ENCODE measurements around the gene MAP4K5.

The MAP4K5 gene

GRCh38 chr14:50532502-50533240 lies at the start of gene MAP4K5:
MAP4K5 (minus strand) TSS chr14:50532569; CDS start chr14:50532049, 520 bp downstream.
- TF ChIP-seq CTCF (IDR thresholded peaks at IDR 0.05; ENCODE audit: low read depth, low read length): peak; percentile 65
- peak; percentile 60 for TF ChIP-seq POLR2A (IDR thresholded peaks at IDR 0.05; ENCODE audit: extremely low read depth, insufficient read length)
- peak; percentile 88 for TF ChIP-seq MYC (IDR thresholded peaks at IDR 0.05; ENCODE audit: low read depth, low read length)
- peak; percentile 87 for TF ChIP-seq MAX (IDR thresholded peaks at IDR 0.05; ENCODE audit: low read depth, low read length)

DNA sequence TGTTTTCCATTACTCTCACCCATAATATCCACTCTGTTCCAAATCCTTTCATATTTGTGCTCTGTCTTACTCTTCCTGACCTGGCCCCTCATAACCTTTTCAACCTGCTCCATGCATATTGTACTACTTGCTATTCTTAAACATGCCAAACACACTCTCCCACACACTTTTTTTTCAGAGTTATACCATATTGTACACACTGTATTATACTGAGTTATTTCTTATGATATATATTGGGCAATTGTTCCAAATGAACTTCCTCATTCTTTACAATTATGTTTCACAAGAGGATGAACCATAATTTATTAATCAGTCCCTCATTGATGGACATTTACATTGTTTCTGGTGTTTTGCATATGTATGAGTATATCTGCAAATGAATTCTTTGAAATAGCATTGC lies 46.1 kb upstream of the MAP4K5 start:
- no peak for TF ChIP-seq POLR2A (IDR thresholded peaks at IDR 0.05; ENCODE audit: extremely low read depth, insufficient read length)
- TF ChIP-seq CTCF (IDR thresholded peaks at IDR 0.05; ENCODE audit: low read depth, low read length): no peak
- TF ChIP-seq MYC (IDR thresholded peaks at IDR 0.05; ENCODE audit: low read depth, low read length): no peak
- no peak for TF ChIP-seq MAX (IDR thresholded peaks at IDR 0.05; ENCODE audit: low read depth, low read length)
- DNase-seq (ENCODE audit: low read depth): peak; percentile 30
- H3K4me3 ChIP-seq (ENCODE audit: low read depth, low read length): no peak overlapping the region

More at GRCh38 chr14:50532502-50533240, at the start of gene MAP4K5:
- peak; percentile 95 for DNase-seq (ENCODE audit: low read depth)
- peak within 1 kb of the TSS; percentile 81 for H3K4me3 ChIP-seq (ENCODE audit: low read depth, low read length)

DNA sequence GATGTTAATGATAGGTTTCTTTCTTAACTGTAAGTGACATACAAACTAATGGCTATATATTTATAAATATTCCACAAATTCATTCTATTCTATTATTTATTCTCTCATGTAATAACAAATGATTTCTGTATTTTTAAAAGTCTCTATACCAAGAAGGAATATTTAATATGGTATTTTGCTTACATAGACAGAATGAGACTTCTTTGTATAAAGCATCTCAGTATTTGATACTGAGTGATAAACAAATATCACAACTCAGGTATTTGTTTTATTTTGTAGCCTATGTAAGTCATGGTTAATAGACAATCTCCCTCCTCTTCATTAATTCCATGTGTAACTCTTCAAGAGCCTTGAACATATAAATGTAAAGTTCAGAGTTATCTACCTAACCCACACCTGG lies 45.6 kb upstream of the MAP4K5 start:
- H3K4me3 ChIP-seq (ENCODE audit: low read depth, low read length): no peak overlapping the region
- TF ChIP-seq CTCF (IDR thresholded peaks at IDR 0.05; ENCODE audit: low read depth, low read length) (no peak), POLR2A (IDR thresholded peaks at IDR 0.05; ENCODE audit: extremely low read depth, insufficient read length) (no peak), MYC (IDR thresholded peaks at IDR 0.05; ENCODE audit: low read depth, low read length) (no peak), MAX (IDR thresholded peaks at IDR 0.05; ENCODE audit: low read depth, low read length) (no peak)
- DNase-seq (ENCODE audit: low read depth): no peak

DNA sequence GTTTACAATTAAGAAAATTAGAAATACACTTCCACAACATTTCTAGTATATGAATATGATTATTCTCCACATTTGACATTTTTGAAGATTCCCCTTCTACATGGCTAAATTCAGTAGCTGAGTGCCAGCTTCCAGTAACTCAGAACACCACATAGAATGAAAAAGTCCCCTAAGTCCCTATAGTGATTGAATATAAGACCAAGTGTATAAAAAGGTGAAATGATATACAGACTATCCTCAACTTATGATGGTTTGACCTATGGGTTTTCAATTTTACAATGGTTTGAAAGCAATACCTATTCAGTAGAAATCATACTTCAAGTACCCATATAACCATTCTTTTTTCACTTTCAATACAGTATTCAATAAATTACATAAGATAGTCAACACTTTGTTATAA lies 43.4 kb upstream of the MAP4K5 start:
- no peak for TF ChIP-seq CTCF (IDR thresholded peaks at IDR 0.05; ENCODE audit: low read depth, low read length)
- H3K4me3 ChIP-seq (ENCODE audit: low read depth, low read length): no peak overlapping the region
- DNase-seq (ENCODE audit: low read depth): no peak

- DNase-seq (ENCODE audit: low read depth): no peak
- TF ChIP-seq CTCF (IDR thresholded peaks at IDR 0.05; ENCODE audit: low read depth, low read length): no peak
- TF ChIP-seq POLR2A (IDR thresholded peaks at IDR 0.05; ENCODE audit: extremely low read depth, insufficient read length): no peak
- no peak for TF ChIP-seq MYC (IDR thresholded peaks at IDR 0.05; ENCODE audit: low read depth, low read length)
- no peak for TF ChIP-seq MAX (IDR thresholded peaks at IDR 0.05; ENCODE audit: low read depth, low read length)
These were observed 41.5 kb upstream of the MAP4K5 start for GRCh38 chr14:50573862-50574261.

More at GRCh38 chr14:50573862-50574261, 41.5 kb upstream of the MAP4K5 start:
- no peak overlapping the region for H3K4me3 ChIP-seq (ENCODE audit: low read depth, low read length)

Data from NB4 (cell line).